CD1c-positive myeloid dendritic cell (primary cell): ENCODE results near the gene ELF1.

ENCODE experiments used
- DNase-seq: peaks from one replicate; pipeline ENCODE4 v3.0.0-alpha.2; 2016; ENCODE audit errors: extremely low spot score

ELF1 gene

GRCh38 chr13:41006978-41007743, 12.0 kb downstream of the ELF1 start:
- peak; percentile 78 for DNase-seq

- DNase-seq = no peak
Measured at GRCh38 chr13:41006306-41006705, 12.8 kb downstream of the ELF1 start.

DNA sequence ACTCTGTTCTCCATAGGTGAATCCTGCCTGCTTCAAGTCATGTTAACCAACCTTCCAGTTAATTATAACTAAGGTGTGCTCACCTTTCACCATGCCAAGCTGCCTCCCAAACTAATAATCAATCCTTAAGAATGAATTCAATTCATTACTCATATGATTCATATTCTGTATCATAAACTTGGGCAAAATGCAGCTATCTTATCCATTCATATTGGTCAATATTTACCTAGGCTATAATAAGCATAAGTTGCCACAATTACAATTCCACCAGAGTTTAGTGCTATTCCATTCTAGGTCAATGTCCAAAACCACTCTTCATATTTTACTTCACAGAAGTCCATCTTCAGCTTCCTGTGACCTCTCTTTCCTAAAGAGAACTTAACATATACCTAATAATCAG, 13.4 kb downstream of the ELF1 start:
- no peak for DNase-seq

DNA sequence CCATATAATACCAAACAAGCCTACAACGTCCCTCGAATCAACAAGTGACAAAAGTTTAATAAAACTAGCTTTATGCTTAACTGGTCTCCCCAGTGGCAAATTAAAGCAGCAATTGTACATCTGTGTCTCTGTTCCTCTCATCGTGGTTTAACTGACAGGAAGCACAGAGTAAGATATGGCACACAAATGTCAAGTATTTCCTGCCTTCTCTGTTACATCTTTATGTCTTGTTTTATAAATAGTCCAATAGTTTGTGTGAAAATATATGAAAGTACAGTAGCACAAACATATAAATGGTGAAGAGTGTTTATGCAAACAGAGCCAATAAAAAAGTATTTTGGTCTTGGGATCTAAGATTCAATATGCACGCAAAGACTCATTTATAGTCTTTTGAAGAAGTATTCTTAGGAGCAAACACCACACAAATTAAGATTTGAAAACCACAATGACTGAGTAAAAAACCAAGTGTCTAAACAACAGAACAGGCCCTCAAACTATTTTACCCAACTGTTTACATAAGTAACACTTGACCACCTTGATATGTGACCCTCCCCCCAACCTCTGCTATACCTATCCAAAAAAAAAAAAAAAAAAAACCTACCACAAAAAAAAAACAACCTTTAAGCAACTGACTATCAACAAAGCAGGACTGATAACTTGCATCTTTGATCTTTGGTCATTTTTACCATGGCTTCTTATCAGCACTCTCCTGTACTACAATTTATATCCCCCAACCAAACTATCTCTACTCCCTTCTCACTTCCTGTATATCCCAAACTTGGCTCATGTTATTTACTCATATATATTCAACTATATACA, 14.0 kb downstream of the ELF1 start:
- DNase-seq = peak; percentile 59

DNA sequence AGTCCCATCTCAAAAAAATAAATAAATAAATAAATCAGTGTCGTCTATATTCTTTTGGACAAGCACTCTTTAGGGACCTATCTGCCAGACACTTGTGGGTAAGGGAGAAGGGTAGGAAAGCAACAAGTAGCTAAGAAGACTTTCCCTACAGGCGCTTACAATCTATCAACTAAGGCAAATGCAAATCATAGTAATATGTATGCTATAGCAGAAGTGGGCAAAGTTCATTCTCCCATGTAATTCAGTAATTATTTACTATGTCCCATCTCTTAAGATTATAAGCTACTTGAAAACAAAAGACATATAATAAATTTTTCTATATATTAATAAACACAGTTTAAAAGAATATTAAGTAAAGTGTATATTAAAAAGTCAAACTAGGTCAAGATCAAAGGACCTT, 16.5 kb downstream of the ELF1 start:
- DNase-seq = no peak

DNA sequence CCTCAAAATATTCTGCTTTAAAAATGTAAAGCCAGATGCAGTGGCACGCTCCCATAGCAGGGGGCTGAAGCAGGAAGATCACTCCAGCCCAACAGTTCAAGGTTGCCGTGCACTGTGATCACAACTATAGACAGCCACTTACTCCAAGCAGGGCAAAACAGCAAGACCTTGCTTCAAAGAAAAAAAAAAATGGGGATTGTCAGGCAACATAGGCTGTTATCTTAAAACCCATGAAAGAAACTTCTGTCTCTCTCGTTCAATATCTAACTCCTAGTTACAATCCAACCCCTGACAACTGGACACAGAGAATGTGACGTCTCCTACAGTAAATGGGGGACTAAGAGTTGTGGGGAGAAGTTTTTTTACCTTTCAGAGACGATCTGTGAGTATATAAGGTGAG, 17.4 kb downstream of the ELF1 start:
- no peak for DNase-seq

DNA sequence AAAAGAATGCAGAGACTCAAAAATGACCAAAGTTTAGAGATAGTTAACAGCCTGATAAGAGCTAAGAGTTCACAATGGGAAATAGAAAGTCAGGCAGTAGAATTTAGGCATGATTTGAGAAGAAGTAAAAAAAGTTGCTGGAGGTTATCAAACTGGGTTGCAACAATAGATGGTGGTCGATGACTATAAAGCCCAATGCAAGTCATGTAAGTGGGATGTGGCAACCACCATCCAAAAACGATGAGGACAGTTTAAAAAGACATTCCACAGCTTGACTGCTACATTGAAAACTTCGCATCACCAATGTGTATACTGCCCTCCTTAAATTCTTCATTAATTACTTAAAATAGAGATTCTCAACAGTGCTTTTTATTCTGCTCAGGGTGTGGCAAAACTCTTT, 19.7 kb downstream of the ELF1 start:
- no peak for DNase-seq

GRCh38 chr13:40996426-40997092, 22.6 kb downstream of the ELF1 start:
- DNase-seq = peak; percentile 82

- DNase-seq = no peak
Measured at GRCh38 chr13:40995997-40996396, 23.1 kb downstream of the ELF1 start.

DNA sequence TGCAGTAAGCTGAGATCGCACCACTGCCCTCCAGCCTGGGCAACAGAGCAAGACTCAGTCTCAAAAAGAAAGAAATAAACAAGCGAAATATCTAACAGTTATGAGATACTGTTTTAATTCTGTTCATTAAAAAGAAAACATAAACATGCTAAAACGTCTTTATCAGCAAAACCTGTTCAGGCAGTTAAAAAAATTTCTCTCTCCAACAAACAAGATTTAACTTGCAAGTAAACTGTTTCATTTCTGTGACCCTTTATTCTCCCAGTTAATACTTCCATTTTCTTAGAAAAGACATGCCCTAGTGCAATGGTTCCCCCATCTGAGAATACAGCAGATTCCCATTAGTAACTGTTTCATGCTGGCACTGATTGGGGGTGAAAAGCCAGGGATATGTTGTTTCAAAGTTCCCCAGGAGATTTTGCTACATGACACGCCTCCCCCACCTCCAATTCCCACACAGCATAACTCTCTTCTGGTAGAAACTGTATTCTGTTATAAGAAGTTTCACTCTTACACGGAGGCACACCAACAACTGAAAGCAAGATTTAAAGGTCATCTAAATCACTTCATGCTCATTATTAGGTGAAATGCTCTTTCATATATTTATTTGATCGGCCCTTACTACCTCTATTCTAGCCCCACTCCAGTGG, 24.4 kb downstream of the ELF1 start:
- no peak for DNase-seq

DNA sequence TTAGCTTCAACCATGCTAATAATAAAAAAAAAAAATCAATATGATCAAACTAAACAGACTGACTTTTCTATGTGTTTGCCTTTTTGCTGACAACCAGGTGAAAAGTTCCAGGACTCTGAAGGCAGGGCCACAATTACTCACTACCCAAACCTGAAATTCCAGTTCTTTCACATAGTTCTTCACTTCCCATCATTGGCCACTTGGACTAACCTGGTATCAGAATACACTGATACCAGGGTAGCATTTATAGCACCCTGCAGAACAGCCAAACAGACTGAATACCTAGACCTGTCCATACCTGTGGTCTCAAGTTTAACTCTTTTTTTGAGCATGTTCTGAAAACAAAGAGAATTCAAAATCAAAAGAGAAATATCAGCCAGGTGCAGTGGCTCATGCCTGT, 25.1 kb downstream of the ELF1 start:
- DNase-seq = no peak

- no peak for DNase-seq
Measured at GRCh38 chr13:40992678-40993518, 26.2 kb downstream of the ELF1 start.

- DNase-seq = no peak
Measured at GRCh38 chr13:40987606-40988280, 31.4 kb downstream of the ELF1 start.

GRCh38 chr13:40986101-40986856, 32.8 kb downstream of the ELF1 start:
- DNase-seq = no peak

DNA sequence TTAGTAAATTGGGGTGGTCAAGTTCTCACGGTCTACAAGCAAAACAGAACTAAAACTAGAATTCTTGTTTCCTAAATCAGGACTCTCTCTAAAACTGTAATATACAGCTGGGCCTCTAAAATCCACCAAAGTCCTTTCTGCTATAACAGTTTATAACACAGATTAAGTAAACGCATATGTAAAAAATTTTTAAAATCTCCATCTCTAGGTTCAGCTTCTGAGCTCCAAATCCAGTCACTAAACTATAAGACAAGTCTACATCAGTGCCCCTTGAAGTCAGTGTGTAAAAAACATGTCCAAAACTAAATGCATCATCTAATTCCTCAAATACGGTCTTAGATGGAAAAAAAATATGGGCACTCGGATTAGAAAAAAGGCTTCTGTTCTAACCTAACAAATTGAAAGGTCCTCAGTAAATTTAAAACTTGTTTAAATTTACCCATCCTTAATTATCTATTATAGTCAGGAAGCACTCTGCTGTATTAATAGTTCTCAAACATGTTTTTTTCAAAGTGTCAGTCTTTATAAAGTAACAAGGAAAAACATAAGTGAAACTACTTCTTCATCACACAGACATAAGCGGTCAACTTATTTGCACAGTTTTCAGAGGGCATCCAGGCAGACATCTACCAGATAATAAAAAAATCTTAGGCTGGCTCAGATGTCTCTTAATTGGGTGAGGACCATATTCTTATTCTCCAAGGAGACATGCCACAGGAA, 33.6 kb downstream of the ELF1 start:
- no peak for DNase-seq

- DNase-seq = peak; percentile 49
Measured at GRCh38 chr13:40984668-40985366, 34.3 kb downstream of the ELF1 start.

DNA sequence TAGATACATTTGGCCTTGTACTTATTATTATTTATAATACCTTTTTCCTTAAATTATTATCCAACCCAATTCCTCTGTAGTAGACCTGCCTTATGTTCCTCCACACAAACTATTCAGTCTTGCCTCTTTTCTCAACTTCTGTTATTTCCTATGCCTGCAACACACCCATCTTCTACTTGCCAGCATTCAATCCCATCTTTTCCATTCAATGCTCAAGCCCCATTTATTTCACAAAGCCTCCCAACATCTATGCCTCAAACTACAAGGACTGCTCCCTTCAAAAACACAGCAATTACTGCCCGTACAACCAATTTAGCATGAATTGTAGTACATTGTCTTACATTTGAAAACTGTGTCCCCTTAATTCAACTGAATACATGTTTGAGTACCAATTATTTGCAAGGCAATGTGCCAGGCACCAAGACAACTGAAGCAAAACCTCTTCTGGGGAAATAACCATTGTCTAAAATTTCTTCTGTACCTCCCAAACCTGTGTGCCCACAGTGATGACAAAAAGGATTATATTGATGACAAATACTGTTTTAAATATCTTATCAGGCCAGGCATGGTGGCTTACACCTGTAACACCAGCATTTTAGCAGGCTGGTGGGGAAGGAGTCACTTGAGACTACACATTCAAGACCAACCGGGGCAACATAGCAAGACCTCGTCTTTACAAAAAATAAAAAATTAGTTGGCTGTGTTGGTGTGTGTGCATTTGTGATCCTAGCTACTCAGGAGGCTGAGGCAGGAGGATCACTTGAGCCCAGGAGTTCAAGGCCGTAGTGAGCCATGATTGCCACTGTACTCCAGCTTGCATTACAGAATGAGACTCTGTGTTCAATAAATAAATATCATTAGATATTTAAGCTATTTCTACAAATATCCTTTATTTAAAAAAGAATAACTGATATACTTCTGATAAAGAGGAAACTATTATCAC, 35.1 kb downstream of the ELF1 start:
- DNase-seq = no peak
